PC-9 (cell line): ENCODE data around the gene DLGAP4.

ENCODE experiments used
- CTCF ChIP-seq: fragments of 200-600 bp; sonication (generic); conservative IDR thresholded peaks from 2 replicates; pipeline ENCODE4 v1.6.1; 2017; ENCODE audit warnings: mixed run types, antibody characterized with exemption, mild to moderate bottlenecking, moderate library complexity
- EZH2 ChIP-seq: fragments of 200-600 bp; sonication (generic); IDR thresholded peaks from 2 replicates; pipeline ENCODE4 v1.8.0; 2017; ENCODE audit warnings: antibody characterized with exemption, low read depth

GRCh38 chr20:36279776-36280175 lies 26.4 kb upstream of the DLGAP4 start:
- no peak for TF ChIP-seq CTCF
- no peak for TF ChIP-seq EZH2
